Measurements from ENCODE around the gene TH.

DNA sequence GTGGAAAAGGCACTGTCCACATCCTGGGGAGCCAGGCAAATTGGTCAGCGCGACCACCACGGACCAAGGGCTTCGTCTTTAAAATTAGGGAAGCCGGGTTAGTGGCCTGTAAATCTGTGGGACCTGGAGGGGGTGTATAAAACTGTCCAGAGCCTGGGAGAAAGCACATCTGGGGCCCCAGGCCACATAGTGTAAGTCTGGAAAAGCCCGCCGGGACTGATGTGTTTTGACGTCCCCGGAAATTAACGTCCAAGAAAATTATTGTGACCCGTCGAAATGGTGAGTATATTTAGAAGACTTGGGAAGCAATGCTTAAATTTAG, 28.2 kb downstream of the TH start:
- TF ChIP-seq TAF1 (IDR thresholded peaks at IDR 0.05; ENCODE audit: control insufficient read depth, extremely low read depth, insufficient read depth, low read length, severe bottlenecking): no peak
- no peak for TF ChIP-seq FOXJ3 (CRISPR knock-in tag; IDR thresholded peaks at IDR 0.05)
- TF ChIP-seq, protein P1, sequence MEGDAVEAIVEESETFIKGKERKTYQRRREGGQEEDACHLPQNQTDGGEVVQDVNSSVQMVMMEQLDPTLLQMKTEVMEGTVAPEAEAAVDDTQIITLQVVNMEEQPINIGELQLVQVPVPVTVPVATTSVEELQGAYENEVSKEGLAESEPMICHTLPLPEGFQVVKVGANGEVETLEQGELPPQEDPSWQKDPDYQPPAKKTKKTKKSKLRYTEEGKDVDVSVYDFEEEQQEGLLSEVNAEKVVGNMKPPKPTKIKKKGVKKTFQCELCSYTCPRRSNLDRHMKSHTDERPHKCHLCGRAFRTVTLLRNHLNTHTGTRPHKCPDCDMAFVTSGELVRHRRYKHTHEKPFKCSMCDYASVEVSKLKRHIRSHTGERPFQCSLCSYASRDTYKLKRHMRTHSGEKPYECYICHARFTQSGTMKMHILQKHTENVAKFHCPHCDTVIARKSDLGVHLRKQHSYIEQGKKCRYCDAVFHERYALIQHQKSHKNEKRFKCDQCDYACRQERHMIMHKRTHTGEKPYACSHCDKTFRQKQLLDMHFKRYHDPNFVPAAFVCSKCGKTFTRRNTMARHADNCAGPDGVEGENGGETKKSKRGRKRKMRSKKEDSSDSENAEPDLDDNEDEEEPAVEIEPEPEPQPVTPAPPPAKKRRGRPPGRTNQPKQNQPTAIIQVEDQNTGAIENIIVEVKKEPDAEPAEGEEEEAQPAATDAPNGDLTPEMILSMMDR (IDR thresholded peaks at IDR 0.05 in 2 of 3, conservative IDR thresholded peaks at IDR 0.05 in 1 of 3; ENCODE audit: insufficient read depth in 2 of 3, low read depth in 1 of 3, low read length in 3 of 3): no peak
- TF ChIP-seq ZBTB1 (CRISPR knock-in tag; IDR thresholded peaks at IDR 0.05; ENCODE audit: borderline replicate concordance, low read depth): no peak
- TF ChIP-seq EGR1 (conservative IDR thresholded peaks at IDR 0.05): no peak
- TF ChIP-seq TCF7L2 (IDR thresholded peaks at IDR 0.05; ENCODE audit: low read depth, low read length): no peak
- no peak for TF ChIP-seq PRMT5 (CRISPR knock-in tag; IDR thresholded peaks at IDR 0.05)

Data from K562 (cell line).